Calu3 (cell line): ENCODE data around the gene ZNF785. TPM values are rescaled to one million over a fixed set of nuclear protein-coding genes. Genes with fewer than 3 reads are reported as not detected.

Experiments used
- BruUV-seq: library from RNA; stranded (reverse); fragments of 400-500 nt; replicated peaks from 2 replicates; lab custom pipeline; 2021; lab: Mats Ljungman, UMichigan
- CTCF ChIA-PET: fragments of 300-600 bp; sonication (Branson Sonifier 250); formaldehyde crosslinking; loops from one replicate; lab custom pipeline; 2022; ENCODE audit warnings: antibody characterized with exemption; lab: Charles Lee
- DNase-seq: peaks from one replicate; pipeline ENCODE4 v3.0.0; 2022
- H3K27ac Mint-ChIP-seq: one replicate; pipeline ENCODE4 v1.8.0; 2022; ENCODE audit warnings: mixed read lengths; ENCODE audit not compliant: unreplicated experiment
- H3K27me3 Mint-ChIP-seq: one replicate; pipeline ENCODE4 v1.8.0; 2022; ENCODE audit warnings: mixed read lengths; ENCODE audit not compliant: unreplicated experiment
- H3K36me3 Mint-ChIP-seq: one replicate; pipeline ENCODE4 v1.8.0; 2022; ENCODE audit warnings: mild to moderate bottlenecking, moderate library complexity, mixed read lengths; ENCODE audit not compliant: insufficient read depth, unreplicated experiment
- H3K4me1 Mint-ChIP-seq: one replicate; pipeline ENCODE4 v1.8.0; 2022; ENCODE audit warnings: mild to moderate bottlenecking, low read depth, mixed read lengths; ENCODE audit not compliant: unreplicated experiment
- H3K4me3 Mint-ChIP-seq: one replicate; pipeline ENCODE4 v1.8.0; 2022; ENCODE audit warnings: mild to moderate bottlenecking, low read depth, moderate library complexity, mixed read lengths; ENCODE audit not compliant: unreplicated experiment
- H3K9me3 Mint-ChIP-seq: one replicate; pipeline ENCODE4 v1.8.0; 2022; ENCODE audit warnings: low read depth, mixed read lengths; ENCODE audit not compliant: unreplicated experiment
- CTCF ChIP-seq: fragments of 200-600 bp; IDR thresholded peaks from one replicate; pipeline ENCODE4 v1.8.0; 2022; ENCODE audit warnings: antibody characterized with exemption; ENCODE audit not compliant: unreplicated experiment
- intact Hi-C: fragments of 100-400 bp; cut with micrococcal nuclease; formaldehyde crosslinking; loops from one replicate; pipeline ENCODE4 v1.10.0; 2022; ENCODE audit not compliant: unreplicated experiment
- total RNA-seq: library from RNA; stranded (reverse); gene quantifications from 2 replicates; pipeline ENCODE4 v1.2.3, GENCODE V29; 2022

The ZNF785 gene
- total RNA-seq, 1 experiment from 2014 or later, result 22.2 TPM

DNA sequence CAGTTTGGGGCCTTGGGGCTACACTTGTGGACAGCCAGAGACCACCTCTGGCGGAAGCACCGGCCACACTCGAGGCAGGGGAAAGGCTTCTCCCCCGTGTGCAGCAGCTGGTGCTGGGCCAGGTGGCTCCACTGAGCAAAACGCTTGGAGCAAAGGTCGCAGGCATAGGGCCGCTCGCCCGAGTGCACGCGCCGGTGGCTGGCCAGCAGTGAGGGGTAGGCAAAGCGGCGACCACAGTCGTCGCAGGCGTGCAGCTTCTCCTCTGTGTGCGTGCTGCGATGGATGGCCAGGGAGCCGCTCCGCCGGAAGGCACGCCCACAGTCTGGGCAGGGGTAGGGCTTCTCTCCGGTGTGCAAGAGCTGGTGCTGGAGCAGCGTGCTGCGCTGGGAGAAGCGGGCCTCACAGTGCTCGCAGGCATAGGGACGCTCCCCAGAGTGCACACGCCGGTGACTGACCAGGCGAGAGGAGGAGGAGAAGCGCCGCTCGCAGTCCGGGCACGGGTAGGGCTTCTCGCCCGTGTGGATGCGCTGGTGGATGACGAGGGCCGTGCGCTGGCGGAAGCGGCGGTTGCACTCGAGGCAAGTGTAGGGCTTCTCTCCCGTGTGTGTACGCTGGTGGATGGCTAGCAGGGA is 18.9 kb upstream of the ZNF785 start:
- H3K36me3 Mint-ChIP-seq, result peaks cover 70% of the 10 kb centered on the region
- H3K27me3 Mint-ChIP-seq, result no peaks in the 10 kb centered on the region
- H3K27ac Mint-ChIP-seq, result no peak overlapping the region
- intact Hi-C loops, result no loop called here
- no peak overlapping the region for H3K4me3 Mint-ChIP-seq
- TF ChIP-seq CTCF, result no peak
- no peaks in the 10 kb centered on the region for H3K4me1 Mint-ChIP-seq
- no TSS peak for BruUV-seq
- H3K9me3 Mint-ChIP-seq, result peaks cover 2% of the 10 kb centered on the region
- CTCF ChIA-PET, result no interaction called here
- no peak for DNase-seq

DNA sequence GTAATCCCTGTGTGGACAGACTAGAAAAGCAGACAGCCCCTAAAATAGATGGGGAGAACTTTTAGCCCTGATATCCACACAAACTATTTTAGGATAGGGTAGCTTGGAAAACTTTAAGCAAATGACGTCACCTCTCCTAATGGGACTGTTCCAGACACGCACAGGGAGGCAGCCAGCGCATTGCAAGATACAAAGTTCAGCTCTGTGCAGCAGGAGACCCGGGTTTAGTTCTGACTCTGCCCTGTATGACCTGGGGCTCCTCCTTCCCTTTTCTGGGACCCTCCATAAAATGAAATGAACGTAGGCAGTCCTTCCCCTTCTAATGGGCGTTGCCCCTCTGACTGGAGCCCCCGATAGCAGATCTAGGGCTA is 18.4 kb upstream of the ZNF785 start:
- H3K4me1 Mint-ChIP-seq, result no peaks in the 10 kb centered on the region
- peaks cover 2% of the 10 kb centered on the region for H3K9me3 Mint-ChIP-seq
- peaks cover 65% of the 10 kb centered on the region for H3K36me3 Mint-ChIP-seq
- intact Hi-C loops, result no loop called here
- CTCF ChIA-PET, result no interaction called here
- no TSS peak for BruUV-seq
- no peak overlapping the region for H3K27ac Mint-ChIP-seq
- H3K4me3 Mint-ChIP-seq, result no peak overlapping the region
- no peaks in the 10 kb centered on the region for H3K27me3 Mint-ChIP-seq
- TF ChIP-seq CTCF, result no peak
- no peak for DNase-seq

DNA sequence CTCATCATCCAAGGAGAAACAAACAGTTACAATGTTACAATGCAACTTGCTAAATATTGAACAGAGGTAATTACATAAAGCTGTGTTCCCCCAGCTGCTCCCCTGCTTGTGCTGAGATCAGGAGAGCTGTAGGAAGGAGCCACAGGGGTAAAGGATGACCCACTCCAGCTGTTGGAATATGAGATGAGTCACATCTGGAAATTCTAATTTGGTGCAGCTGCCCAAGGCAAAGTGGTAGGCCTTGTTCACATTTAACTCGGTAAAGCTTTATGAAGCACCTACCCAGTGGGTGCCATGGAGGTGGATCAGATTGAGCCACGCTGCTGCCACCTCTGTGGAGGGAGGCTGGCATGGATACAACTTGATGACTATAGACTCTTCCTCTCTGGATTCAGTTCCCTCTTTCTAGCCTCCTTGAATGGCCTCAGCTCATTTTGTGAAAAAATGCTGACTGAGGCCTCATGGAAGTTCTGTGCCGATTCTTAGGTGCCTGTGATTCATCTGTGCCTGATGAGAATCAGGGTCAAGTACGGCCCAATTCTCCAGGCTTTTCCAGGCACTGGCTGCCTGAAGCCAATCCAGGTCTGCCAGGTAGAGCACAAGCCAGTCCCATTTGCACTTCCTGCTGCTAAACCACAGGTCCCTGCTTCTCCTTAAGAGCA is 17.2 kb upstream of the ZNF785 start:
- H3K9me3 Mint-ChIP-seq, result peaks cover 2% of the 10 kb centered on the region
- H3K36me3 Mint-ChIP-seq, result peaks cover 61% of the 10 kb centered on the region
- no peak for DNase-seq
- intact Hi-C loops, result no loop called here
- no peaks in the 10 kb centered on the region for H3K27me3 Mint-ChIP-seq
- CTCF ChIA-PET, result interaction anchor here (0.7 to 1.2 kb wide), 3 partner anchors 17 to 477 kb away, joined by 3 to 4 read pairs (median 3); partner anchors contain the start of gene DCTPP1
- H3K27ac Mint-ChIP-seq, result no peak overlapping the region
- H3K4me3 Mint-ChIP-seq, result no peak overlapping the region
- H3K4me1 Mint-ChIP-seq, result no peaks in the 10 kb centered on the region
- no TSS peak for BruUV-seq
- no peak for TF ChIP-seq CTCF

DNA sequence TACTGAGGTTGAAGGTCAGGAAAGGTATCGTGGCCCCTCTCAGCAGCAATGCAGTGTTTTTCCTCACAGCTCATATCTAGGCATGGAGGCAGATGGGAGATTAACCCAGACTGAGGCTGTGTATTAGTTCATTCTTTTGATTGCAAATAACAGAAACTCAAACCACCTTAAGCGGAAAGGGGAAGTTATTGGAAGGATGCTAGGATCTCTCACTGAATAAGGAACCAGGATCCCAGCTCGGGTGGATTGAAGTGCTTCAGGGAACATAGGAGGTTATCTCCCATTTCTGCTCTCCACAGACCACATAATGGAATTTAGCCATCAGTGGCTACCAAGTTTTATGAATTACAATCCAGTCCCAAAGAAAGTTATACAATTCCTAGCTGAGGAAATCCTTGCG is 16.5 kb upstream of the ZNF785 start:
- CTCF ChIA-PET, result interaction anchor here (1.2 kb wide), 1 partner anchor 172 kb away, joined by 4 read pairs; the partner anchor contains the start of gene DCTPP1
- Mint-ChIP-seq H3K4me1 (no peaks in the 10 kb centered on the region), H3K36me3 (peaks cover 55% of the 10 kb centered on the region), H3K27ac (peak overlapping the region; percentile 52), H3K4me3 (no peak overlapping the region), H3K27me3 (no peaks in the 10 kb centered on the region), H3K9me3 (peaks cover 2% of the 10 kb centered on the region)
- no TSS peak for BruUV-seq
- intact Hi-C loops, result no loop called here
- no peak for TF ChIP-seq CTCF
- no peak for DNase-seq
